Brain microvascular endothelial cell (primary cell): Measurements from ENCODE around the gene PPP1R1B.
A peak's percentile ranks its signal among the peaks of the same experiment; 100 is the strongest.

Source experiments
- DNase-seq: peaks from one replicate; pipeline ENCODE4 v3.0.0-alpha.2; 2020
- H3K27ac ChIP-seq: fragments of 250-450 bp; sonication (Bioruptor Pico); 2 replicates; pipeline ENCODE4 v1.5.1; 2020; ENCODE audit warnings: mild to moderate bottlenecking, moderate library complexity
- H3K27me3 ChIP-seq: fragments of 250-450 bp; sonication (Bioruptor Pico); replicated peaks from 2 replicates; pipeline ENCODE4 v1.5.1; 2020; ENCODE audit warnings: mild to moderate bottlenecking
- H3K36me3 ChIP-seq: fragments of 250-450 bp; sonication (Bioruptor Pico); replicated peaks from 2 replicates; pipeline ENCODE4 v1.5.1; 2020; ENCODE audit warnings: mild to moderate bottlenecking
- H3K4me3 ChIP-seq: 2 replicates; pipeline ENCODE4 v1.5.1; 2011; ENCODE audit warnings: low read depth, mild to moderate bottlenecking, control low read depth, low read length, moderate library complexity
- CTCF ChIP-seq: IDR thresholded peaks from 2 replicates; pipeline ENCODE4 v1.5.1; 2011; ENCODE audit warnings: low read depth, mild to moderate bottlenecking, moderate library complexity, low read length, control low read depth, inconsistent platforms; ENCODE audit errors: missing control alignments
- in situ Hi-C: cut with HindIII; loops from 2 replicates; pipeline ENCODE4 v1.10.0; 2017; ENCODE audit warnings: low sequenced_read_pairs, low pct_ligation_motif_present

The PPP1R1B gene

DNA sequence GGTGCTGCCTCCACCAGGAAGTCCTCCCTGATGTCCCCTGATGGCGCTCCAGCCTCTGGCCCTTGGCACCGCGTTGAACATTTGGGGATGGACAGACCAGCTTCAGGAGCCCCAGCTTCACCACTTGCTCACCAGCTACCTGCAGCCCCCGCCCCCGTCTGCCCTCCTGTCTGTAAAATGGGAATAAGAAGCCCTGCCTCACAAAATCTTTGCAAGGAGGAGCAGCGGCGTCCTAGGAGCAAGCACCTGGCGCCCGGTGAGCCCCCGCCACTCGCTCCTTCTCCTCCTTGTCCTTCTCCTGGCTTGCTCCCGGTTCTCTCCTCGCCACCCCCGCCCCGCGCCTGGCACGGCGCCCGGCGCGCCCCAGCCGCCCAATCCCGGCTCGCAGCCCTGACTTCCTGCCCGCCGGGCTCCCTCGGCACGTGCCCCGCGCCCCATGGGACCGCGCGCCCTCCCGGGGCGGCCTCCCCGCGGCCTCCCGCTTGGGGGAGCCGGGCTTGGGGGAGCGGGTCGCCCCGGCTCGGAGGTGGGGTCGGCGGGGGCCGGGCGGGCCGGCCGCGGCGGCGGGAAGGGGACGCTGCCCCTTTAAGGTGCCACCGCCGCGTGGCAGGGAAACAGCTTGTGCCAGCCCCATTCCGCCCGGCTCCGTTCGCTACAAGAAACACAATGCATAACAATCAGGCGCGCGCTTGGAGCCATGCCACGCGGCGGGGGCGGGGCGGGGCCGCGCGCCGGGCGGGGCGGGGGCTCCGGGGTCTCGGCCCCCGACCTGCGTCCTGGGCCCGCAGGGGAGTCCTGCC is 9.1 kb upstream of the PPP1R1B start:
- no peak for TF ChIP-seq CTCF
- no peak overlapping the region for H3K27ac ChIP-seq
- H3K36me3 ChIP-seq = no peaks in the 10 kb centered on the region
- peak overlapping the region; percentile 50 for H3K4me3 ChIP-seq
- in situ Hi-C loops = no loop called here
- peaks cover 29% of the 10 kb centered on the region for H3K27me3 ChIP-seq
- no peak for DNase-seq

DNA sequence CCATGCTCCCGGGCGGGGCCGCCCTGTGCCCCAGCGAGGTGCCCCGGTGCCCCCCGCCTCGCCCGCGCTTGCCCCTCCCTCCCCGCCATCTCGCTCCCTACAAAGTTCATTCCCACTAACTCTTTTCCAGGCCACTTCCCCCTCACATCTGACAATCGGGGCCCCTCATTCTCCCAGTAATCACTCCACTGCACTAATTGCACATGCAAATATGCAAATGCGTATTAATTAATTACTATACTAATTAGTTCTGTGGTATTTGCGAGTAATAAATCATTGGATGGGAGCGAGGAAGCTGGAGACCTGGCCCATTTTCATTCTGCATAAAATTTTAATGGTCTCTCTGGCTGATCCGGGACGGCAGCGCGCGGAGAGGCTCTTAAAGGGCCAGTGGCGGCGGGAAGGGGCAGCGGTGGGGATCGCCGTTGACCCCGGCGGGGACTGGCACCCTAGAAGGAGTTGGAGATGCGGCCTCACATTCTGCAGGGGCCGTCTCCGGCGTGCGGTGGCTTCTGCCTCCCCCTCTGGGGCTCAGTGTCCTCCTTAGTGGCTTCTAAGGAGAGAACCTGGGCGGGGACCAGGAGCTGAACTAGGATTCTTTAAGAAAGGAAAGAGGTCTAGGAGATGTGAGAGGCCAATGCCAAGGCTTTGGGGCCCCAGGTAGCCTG is 8.4 kb upstream of the PPP1R1B start:
- no peak for TF ChIP-seq CTCF
- in situ Hi-C loops = no loop called here
- no peak for DNase-seq
- Histone ChIP-seq H3K27ac (no peak overlapping the region), H3K27me3 (peaks cover 29% of the 10 kb centered on the region), H3K36me3 (no peaks in the 10 kb centered on the region), H3K4me3 (peak overlapping the region; percentile 50)

- Histone ChIP-seq H3K36me3 (no peaks in the 10 kb centered on the region), H3K4me3 (no peak overlapping the region), H3K27ac (no peak overlapping the region), H3K27me3 (peaks cover 27% of the 10 kb centered on the region)
- DNase-seq = no peak
- TF ChIP-seq CTCF = no peak
- in situ Hi-C loops = no loop called here
Observed at GRCh38 chr17:39618956-39619785, 7.6 kb upstream of the PPP1R1B start.

GRCh38 chr17:39619786-39620101 is 7.0 kb upstream of the PPP1R1B start:
- H3K27ac ChIP-seq = no peak overlapping the region
- H3K36me3 ChIP-seq = no peaks in the 10 kb centered on the region
- in situ Hi-C loops = no loop called here
- TF ChIP-seq CTCF = no peak
- no peak overlapping the region for H3K4me3 ChIP-seq
- DNase-seq = no peak
- peaks cover 30% of the 10 kb centered on the region for H3K27me3 ChIP-seq

DNA sequence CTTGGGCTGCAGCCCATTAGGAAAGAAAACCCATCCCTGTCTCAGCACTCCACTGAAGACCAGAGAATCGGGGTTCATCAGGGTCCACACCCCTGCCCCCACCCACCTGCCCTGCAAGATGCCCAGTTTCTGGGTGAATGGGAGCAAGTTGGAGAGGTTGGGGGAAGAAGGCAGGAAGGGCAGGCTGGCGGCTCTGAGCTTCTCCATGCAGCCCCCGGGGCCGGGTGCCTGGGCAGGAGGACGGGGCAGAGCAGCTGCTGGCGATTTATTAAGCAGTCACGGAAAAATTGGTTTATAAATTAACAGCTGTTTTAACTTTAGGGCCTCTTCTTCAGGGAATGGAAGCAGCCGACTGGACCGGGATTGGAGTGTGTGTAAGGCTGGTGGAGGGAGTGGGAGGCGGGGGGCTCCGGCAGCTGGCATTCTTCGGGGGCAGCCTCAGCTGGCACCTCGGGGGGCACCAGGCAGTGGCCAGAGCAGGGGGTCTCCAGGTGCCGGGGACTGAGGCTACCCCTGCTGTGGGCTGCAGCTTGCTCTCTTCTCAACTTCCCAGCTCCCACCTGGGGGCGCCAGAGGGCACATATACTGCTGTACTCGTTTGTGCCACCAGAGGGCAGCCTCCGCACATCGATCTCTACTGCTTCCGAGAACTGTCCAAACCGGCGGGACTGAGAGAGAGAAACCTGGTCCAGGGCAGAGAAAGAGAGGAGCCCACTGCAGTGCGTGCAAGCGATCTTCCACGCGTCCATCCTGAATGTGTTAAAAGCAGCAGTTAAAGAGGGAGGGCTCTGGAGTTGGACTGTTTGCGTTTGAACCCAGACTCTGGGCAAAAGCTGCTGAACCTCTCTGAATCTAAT is 5.0 kb upstream of the PPP1R1B start:
- H3K36me3 ChIP-seq = no peaks in the 10 kb centered on the region
- in situ Hi-C loops = no loop called here
- peak; percentile 79 for DNase-seq
- TF ChIP-seq CTCF = peak; percentile 100
- no peak overlapping the region for H3K27ac ChIP-seq
- H3K4me3 ChIP-seq = no peak overlapping the region
- peaks cover 36% of the 10 kb centered on the region for H3K27me3 ChIP-seq
